GM21423 (cell line): ENCODE data around the gene PTPN1.
"Not testable (repeated sequence)": the region's sequence is repeated elsewhere in the genome, so short reads cannot be mapped to it uniquely, and the experiment has no call there.

Experiments used
- ATAC-seq: cut with Tn5 transposase; IDR thresholded peaks from one replicate; pipeline ENCODE4 v1.9.1; 2021; ENCODE audit warnings: mild to moderate bottlenecking, moderate library complexity; ENCODE audit not compliant: unreplicated experiment

PTPN1 gene

GRCh38 chr20:50587291-50587961 is 77.2 kb downstream of the PTPN1 start:
- no peak for ATAC-seq

GRCh38 chr20:50588034-50588736 is 78.0 kb downstream of the PTPN1 start:
- no peak for ATAC-seq

- ATAC-seq, result no peak
Observed at GRCh38 chr20:50589548-50590347, 79.6 kb downstream of the PTPN1 start.

GRCh38 chr20:50590348-50590664 is 80.1 kb downstream of the PTPN1 start:
- ATAC-seq, result no peak

GRCh38 chr20:50591233-50591852 is 81.2 kb downstream of the PTPN1 start:
- no peak for ATAC-seq

GRCh38 chr20:50592282-50593004 is 82.3 kb downstream of the PTPN1 start:
- no peak for ATAC-seq

GRCh38 chr20:50593005-50593335 is 82.8 kb downstream of the PTPN1 start:
- ATAC-seq, result no peak

- ATAC-seq, result no peak
Observed at GRCh38 chr20:50594231-50594590, 84.0 kb downstream of the PTPN1 start.

- ATAC-seq, result no peak
Observed at GRCh38 chr20:50594591-50595432, 84.6 kb downstream of the PTPN1 start.

- ATAC-seq, result no peak
Observed at GRCh38 chr20:50595433-50595895, 85.3 kb downstream of the PTPN1 start.

- no peak for ATAC-seq
Observed at GRCh38 chr20:50595988-50596693, 86.0 kb downstream of the PTPN1 start.

GRCh38 chr20:50596694-50597021 is 86.5 kb downstream of the PTPN1 start:
- no peak for ATAC-seq

GRCh38 chr20:50597406-50597969 is 87.3 kb downstream of the PTPN1 start:
- no peak for ATAC-seq

GRCh38 chr20:50598074-50598473 is 87.9 kb downstream of the PTPN1 start:
- ATAC-seq, result no peak

GRCh38 chr20:50598768-50599167 is 88.6 kb downstream of the PTPN1 start:
- ATAC-seq, result not testable (repeated sequence)

GRCh38 chr20:50600281-50600895 is 90.2 kb downstream of the PTPN1 start:
- ATAC-seq, result no peak

GRCh38 chr20:50601511-50602431 is 91.6 kb downstream of the PTPN1 start:
- no peak for ATAC-seq
